Sigmoid colon (tissue), 4 donors: ENCODE results near the gene KIRREL3.

ENCODE experiments used
- CTCF ChIP-seq, 4 experiments: fragments of 450-650 bp in 3 of 4; fragments of 200-600 bp in 1 of 4; IDR thresholded peaks; one replicate each; pipeline ENCODE4 v1.5.1; 2016 to 2019; ENCODE audit warnings: antibody characterized with exemption in 4 of 4, mild to moderate bottlenecking in 3 of 4, moderate library complexity in 2 of 4
- EP300 ChIP-seq, 4 donors: sonication (generic); formaldehyde crosslinking; IDR thresholded peaks; one replicate each; pipeline ENCODE4 v1.6.1; 2017; ENCODE audit warnings: antibody characterized with exemption in 4 of 4
- POLR2A ChIP-seq, 2 donors: fragments of 450-650 bp; IDR thresholded peaks; one replicate each; pipeline ENCODE4 v1.6.1; 2016; ENCODE audit warnings: antibody characterized with exemption in 2 of 2, mild to moderate bottlenecking in 2 of 2, moderate library complexity in 2 of 2

- TF ChIP-seq CTCF (IDR thresholded peaks at IDR 0.05) (no peak), EP300 (IDR thresholded peaks at IDR 0.05) (no peak), POLR2A (IDR thresholded peaks at IDR 0.05) (no peak)
Observed at GRCh38 chr11:126768702-126769101, 231.9 kb downstream of the KIRREL3 start.
